HEK293 (cell line): Measurements from ENCODE around the gene ATP8A2.

Source experiments
- ZFP37 ChIP-seq: fragments of 450-650 bp; formaldehyde crosslinking; IDR thresholded peaks from 2 replicates; pipeline ENCODE4 v1.5.1; 2016; ENCODE audit warnings: missing biosample characterization, missing genetic modification characterization
- ZNF211 ChIP-seq: fragments of 450-650 bp; formaldehyde crosslinking; IDR thresholded peaks from 2 replicates; pipeline ENCODE4 v1.5.1; 2016; ENCODE audit warnings: low read depth, missing biosample characterization, missing genetic modification characterization
- ZNF792 ChIP-seq: fragments of 450-650 bp; formaldehyde crosslinking; IDR thresholded peaks from 2 replicates; pipeline ENCODE4 v1.5.1; 2016; ENCODE audit warnings: missing biosample characterization, missing genetic modification characterization
- TF ChIP-seq, protein P1 (sequence below): fragments of 450-650 bp; formaldehyde crosslinking; IDR thresholded peaks from 2 replicates; pipeline ENCODE4 v1.5.1; 2016; ENCODE audit warnings: missing biosample characterization, missing genetic modification characterization
- TF ChIP-seq, protein P2 (sequence below): fragments of 450-650 bp; formaldehyde crosslinking; IDR thresholded peaks from 2 replicates; pipeline ENCODE4 v1.5.1; 2016; ENCODE audit warnings: missing biosample characterization, missing genetic modification characterization
- TF ChIP-seq, protein P3 (sequence below): fragments of 450-650 bp; formaldehyde crosslinking; IDR thresholded peaks from 2 replicates; pipeline ENCODE4 v1.5.1; 2016; ENCODE audit warnings: missing biosample characterization, missing genetic modification characterization
- TF ChIP-seq, protein P4 (sequence below): fragments of 450-650 bp; IDR thresholded peaks from 2 replicates; pipeline ENCODE4 v1.5.1; 2018; ENCODE audit warnings: missing biosample characterization, mild to moderate bottlenecking, missing genetic modification characterization

DNA sequence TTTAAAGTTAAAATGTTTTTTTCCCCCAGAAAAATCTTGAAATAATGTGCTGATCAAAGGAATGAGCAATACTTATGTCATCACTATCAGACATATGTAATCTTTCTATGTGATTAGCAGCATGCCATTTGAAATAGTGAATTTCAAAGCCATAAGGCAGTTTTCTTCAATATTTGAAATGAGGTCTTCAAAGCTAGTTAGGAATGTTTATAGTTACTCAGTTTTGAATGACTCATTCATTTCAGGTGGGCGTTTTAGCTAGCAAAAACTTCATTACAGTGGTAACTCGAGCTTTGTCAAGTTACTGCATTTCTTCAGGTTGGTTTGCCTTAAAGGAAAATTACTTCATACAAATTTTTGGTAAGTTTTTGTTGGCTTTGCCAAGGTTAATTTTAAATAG is 102.1 kb downstream of the ATP8A2 start:
- TF ChIP-seq, protein P1, sequence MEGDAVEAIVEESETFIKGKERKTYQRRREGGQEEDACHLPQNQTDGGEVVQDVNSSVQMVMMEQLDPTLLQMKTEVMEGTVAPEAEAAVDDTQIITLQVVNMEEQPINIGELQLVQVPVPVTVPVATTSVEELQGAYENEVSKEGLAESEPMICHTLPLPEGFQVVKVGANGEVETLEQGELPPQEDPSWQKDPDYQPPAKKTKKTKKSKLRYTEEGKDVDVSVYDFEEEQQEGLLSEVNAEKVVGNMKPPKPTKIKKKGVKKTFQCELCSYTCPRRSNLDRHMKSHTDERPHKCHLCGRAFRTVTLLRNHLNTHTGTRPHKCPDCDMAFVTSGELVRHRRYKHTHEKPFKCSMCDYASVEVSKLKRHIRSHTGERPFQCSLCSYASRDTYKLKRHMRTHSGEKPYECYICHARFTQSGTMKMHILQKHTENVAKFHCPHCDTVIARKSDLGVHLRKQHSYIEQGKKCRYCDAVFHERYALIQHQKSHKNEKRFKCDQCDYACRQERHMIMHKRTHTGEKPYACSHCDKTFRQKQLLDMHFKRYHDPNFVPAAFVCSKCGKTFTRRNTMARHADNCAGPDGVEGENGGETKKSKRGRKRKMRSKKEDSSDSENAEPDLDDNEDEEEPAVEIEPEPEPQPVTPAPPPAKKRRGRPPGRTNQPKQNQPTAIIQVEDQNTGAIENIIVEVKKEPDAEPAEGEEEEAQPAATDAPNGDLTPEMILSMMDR (tag by site-specific recombination) = no peak
- no peak for TF ChIP-seq ZNF792
- TF ChIP-seq, protein P2, sequence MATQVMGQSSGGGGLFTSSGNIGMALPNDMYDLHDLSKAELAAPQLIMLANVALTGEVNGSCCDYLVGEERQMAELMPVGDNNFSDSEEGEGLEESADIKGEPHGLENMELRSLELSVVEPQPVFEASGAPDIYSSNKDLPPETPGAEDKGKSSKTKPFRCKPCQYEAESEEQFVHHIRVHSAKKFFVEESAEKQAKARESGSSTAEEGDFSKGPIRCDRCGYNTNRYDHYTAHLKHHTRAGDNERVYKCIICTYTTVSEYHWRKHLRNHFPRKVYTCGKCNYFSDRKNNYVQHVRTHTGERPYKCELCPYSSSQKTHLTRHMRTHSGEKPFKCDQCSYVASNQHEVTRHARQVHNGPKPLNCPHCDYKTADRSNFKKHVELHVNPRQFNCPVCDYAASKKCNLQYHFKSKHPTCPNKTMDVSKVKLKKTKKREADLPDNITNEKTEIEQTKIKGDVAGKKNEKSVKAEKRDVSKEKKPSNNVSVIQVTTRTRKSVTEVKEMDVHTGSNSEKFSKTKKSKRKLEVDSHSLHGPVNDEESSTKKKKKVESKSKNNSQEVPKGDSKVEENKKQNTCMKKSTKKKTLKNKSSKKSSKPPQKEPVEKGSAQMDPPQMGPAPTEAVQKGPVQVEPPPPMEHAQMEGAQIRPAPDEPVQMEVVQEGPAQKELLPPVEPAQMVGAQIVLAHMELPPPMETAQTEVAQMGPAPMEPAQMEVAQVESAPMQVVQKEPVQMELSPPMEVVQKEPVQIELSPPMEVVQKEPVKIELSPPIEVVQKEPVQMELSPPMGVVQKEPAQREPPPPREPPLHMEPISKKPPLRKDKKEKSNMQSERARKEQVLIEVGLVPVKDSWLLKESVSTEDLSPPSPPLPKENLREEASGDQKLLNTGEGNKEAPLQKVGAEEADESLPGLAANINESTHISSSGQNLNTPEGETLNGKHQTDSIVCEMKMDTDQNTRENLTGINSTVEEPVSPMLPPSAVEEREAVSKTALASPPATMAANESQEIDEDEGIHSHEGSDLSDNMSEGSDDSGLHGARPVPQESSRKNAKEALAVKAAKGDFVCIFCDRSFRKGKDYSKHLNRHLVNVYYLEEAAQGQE (tag by site-specific recombination) = no peak
- TF ChIP-seq ZFP37 = no peak
- TF ChIP-seq, protein P3, sequence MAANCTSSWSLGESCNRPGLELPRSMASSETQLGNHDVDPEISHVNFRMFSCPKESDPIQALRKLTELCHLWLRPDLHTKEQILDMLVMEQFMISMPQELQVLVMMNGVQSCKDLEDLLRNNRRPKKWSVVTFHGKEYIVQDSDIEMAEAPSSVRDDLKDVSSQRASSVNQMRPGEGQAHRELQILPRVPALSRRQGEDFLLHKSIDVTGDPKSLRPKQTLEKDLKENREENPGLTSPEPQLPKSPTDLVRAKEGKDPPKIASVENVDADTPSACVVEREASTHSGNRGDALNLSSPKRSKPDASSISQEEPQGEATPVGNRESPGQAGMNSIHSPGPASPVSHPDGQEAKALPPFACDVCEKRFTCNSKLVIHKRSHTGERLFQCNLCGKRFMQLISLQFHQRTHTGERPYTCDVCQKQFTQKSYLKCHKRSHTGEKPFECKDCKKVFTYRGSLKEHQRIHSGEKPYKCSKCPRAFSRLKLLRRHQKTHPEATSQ (tag by site-specific recombination) = no peak
- no peak for TF ChIP-seq ZNF211
- TF ChIP-seq, protein P4, sequence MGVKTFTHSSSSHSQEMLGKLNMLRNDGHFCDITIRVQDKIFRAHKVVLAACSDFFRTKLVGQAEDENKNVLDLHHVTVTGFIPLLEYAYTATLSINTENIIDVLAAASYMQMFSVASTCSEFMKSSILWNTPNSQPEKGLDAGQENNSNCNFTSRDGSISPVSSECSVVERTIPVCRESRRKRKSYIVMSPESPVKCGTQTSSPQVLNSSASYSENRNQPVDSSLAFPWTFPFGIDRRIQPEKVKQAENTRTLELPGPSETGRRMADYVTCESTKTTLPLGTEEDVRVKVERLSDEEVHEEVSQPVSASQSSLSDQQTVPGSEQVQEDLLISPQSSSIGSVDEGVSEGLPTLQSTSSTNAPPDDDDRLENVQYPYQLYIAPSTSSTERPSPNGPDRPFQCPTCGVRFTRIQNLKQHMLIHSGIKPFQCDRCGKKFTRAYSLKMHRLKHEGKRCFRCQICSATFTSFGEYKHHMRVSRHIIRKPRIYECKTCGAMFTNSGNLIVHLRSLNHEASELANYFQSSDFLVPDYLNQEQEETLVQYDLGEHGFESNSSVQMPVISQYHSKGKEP (tag by site-specific recombination) = no peak
